G401 (cell line): Measurements from ENCODE around the gene YJU2. TPM values are rescaled to one million over a fixed set of nuclear protein-coding genes. Genes with fewer than 3 reads are reported as not detected.

Experiments
- DNase-seq: peaks from one replicate; pipeline ENCODE4 v3.0.0-alpha.2; 2015; ENCODE audit warnings: low spot score
- in situ Hi-C: cut with HindIII; loops from 2 replicates; pipeline ENCODE4 v1.10.0; 2016; ENCODE audit warnings: low sequenced_read_pairs, mixed read lengths
- total RNA-seq: library from RNA; depleted of rRNA; stranded (reverse); fragments of >200 nt; shearing (Covaris generic); gene quantifications from 2 replicates; pipeline ENCODE4 v1.2.3, GENCODE V29; 2014

Gene YJU2
- total RNA-seq, 1 experiment from 2014 or later = 40.4 TPM

DNA sequence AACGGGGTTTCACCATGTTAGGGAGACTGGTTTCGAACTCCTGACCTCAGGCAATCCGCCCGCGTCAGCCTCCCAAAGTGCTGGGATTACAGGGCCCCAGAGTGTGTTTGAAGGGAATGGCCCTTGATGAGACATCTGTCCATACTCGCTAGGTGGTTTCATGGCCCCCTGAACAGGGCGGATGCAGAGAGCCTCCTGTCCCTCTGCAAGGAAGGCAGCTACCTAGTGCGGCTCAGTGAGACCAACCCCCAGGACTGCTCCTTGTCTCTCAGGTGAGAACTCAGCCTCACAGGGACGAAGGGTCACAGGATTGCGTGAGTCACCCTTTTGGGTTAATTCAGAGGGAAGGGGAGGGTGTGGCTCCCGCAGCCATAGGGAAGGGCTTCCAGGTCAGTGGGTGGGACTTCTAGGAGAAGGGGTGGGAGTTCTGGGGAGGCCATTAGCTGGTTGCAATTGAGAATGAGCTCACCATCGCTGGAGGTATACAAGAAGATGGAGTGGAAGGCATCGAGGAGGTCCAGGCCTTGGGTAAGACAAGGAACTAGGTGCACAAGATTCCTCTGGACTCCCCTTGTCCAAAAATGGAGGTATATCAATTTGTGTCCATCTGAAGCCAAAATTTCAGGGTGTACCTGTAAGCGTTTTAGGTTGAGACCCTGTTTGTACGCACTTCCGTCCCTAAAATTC, 41.4 kb downstream of the YJU2 start:
- no peak for DNase-seq
- in situ Hi-C loops = no loop called here

DNA sequence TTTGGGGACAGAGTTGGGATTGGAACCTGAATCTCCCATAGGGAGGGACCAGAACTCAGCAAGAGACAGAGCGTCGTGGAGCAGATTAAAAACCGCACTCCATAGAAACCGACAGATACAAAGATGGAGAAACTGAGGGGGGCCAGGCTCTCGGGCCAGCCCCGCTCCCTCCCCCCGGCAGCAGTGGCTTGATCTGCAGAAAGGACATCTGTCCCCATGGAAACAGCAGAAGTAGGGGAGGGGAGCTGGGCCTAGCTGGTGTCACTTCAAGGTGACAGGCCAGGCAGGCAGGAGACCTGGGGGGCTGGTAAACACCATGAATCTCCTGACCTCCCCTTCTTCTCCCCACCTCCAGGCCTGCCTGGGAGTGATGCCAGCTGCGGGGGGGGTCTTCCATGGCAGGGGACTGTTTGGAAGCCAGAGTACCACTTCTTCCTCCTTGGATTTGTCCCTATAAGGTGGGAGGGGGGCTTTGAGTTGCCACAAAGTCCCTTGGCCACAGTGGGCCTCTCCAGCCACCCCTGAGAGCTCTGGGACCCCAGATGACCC, 44.4 kb downstream of the YJU2 start:
- no peak for DNase-seq
- in situ Hi-C loops = no loop called here

DNA sequence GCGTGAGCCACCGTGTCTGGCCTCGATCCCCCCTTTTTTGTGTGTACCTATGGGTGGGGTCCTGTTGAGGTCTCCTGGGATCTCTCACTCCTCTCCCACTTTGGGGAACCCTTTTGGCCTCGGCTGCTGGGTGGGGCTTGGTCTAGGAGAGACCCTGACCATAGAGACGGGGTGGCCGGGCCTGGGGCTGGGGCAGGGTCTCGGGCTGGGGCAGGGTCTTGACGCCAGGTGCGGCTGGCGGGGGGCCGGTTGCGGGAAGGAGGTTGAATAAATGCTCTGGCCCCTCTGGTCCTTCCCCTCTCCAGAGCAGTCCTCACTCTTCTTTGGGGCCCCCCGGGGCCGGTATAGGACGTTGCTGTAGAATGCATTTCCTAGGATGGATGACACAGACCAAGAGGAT, 45.6 kb downstream of the YJU2 start:
- in situ Hi-C loops = no loop called here
- no peak for DNase-seq

GRCh38 chr19:4294389-4294788, 47.5 kb downstream of the YJU2 start:
- in situ Hi-C loops = no loop called here
- no peak for DNase-seq

GRCh38 chr19:4295972-4296771, 49.3 kb downstream of the YJU2 start:
- in situ Hi-C loops = no loop called here
- no peak for DNase-seq

DNA sequence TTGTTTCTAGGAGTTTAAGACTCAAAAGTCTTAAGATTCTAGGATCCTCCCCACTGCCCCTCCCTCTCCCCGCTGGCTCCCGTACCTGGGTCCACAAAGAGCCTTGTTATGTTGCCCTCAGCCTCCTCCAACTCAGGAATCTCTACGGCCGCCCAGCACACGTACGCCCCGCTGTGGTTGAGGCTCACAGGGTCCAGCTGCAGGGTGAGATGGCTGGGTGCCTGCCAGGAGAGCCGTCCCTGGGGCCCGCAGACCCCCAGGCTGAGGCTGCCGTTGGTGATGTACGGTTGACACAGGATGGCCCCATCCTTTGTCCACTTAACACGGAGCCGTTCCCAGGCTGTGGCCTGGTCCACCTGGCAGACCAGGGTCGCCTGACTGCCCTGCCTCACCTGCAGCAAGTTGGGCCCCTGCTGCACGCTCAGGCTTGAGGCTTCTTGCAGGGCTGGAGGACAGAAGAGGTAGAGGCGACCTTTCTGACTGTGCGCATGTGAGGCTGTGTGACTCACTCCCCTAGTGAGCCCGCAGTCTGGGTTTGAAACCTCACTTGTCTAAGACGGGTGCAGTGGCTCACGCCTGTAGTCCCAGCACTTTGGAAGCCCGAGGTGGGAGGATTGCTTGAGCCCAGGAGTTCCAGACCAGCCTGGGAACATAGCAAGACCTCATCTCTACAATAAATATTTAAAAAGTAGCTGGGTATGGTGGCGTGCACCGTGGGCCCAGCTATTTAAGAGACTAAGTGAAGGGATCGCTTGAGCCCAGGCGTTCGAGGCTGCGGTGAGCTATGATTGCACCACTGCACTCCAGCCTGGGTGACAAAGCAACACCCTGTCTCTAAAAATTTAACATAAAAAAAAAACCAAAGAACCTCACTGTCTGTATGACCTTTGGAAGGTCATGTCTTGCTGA, 51.3 kb downstream of the YJU2 start:
- no peak for DNase-seq
- in situ Hi-C loops = no loop called here

- in situ Hi-C loops = no loop called here
- no peak for DNase-seq
Observed at GRCh38 chr19:4298810-4299550, 52.1 kb downstream of the YJU2 start.

DNA sequence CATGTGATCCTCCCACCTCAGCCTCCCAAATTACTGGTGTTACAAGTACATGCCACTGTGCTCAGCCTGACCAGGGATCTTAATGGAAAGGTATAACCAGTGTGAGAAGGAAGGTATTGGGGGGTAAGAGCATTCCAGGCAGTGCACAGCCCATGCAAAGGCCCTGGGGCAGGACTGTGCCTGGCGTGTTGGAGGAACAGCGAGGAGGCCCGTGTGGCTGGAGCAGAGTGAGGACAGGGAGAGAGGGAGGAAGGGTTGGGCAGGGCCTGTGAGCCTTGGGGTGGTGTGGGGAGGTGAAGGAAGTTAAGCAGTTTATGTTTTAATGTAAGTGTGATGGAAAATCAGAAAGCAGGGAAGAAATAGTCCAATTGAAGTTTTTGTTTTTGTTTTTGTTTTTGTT, 53.7 kb downstream of the YJU2 start:
- in situ Hi-C loops = no loop called here

GRCh38 chr19:4301590-4302242, 54.8 kb downstream of the YJU2 start:
- in situ Hi-C loops = no loop called here
- DNase-seq = no peak

More for the DNA sequence above, 53.7 kb downstream of the YJU2 start:
- DNase-seq = no peak

DNA sequence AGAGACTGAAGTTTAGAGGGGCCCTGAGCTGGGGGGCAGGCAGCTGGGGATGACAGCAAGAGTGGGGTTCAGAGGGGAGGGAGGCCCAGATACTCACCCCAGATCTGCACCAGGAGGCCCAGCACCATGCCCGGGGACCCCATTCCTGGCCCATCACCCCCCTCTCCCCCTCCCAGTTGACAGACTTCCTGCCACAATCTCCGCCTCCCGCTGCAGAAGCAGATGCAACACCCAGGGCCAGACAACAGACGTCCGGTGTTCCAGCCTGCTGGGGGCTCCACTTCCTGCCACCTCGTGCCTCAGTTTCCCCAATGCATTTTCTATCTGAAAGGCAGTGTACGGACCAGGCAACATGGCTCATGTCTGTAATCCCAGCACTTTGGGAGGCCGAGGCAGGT, 55.4 kb downstream of the YJU2 start, which contains the start of gene TMIGD2:
Gene TMIGD2, minus strand, starts transcription at position 147 of the 398 bp plus-strand sequence. Its CDS starts 4 bp downstream, at position 143.
- in situ Hi-C loops = no loop called here
- DNase-seq = no peak

- DNase-seq = no peak
- in situ Hi-C loops = no loop called here
Observed at GRCh38 chr19:4303819-4304537, 57.1 kb downstream of the YJU2 start.

GRCh38 chr19:4304538-4305256, 57.8 kb downstream of the YJU2 start, which contains the start of gene FSD1:
FSD1 (plus strand) TSS chr19:4304598; CDS start chr19:4304747, 149 bp downstream.
- DNase-seq = peak; percentile 59
- in situ Hi-C loops = no loop called here

DNA sequence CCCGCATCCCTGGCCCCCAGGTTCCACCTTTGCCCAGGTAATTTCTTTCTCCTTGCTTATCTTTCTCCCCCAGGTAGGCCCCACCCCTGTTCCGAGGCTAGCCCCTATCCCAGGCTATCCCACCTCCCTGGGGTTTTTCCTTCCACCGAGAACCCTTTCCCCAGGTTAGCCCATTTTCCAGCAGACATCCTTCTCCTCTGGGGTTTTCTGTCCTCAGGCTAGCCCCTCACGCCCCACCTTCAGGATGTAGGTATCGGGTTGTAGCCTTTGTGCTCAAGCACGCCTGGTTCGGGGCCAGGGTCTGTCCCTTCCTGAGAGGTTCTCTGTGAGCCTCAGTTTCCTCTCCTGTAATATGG, 58.4 kb downstream of the YJU2 start:
- no peak for DNase-seq
- in situ Hi-C loops = no loop called here

- in situ Hi-C loops = no loop called here
Observed at GRCh38 chr19:4305659-4306058, 58.8 kb downstream of the YJU2 start.

DNA sequence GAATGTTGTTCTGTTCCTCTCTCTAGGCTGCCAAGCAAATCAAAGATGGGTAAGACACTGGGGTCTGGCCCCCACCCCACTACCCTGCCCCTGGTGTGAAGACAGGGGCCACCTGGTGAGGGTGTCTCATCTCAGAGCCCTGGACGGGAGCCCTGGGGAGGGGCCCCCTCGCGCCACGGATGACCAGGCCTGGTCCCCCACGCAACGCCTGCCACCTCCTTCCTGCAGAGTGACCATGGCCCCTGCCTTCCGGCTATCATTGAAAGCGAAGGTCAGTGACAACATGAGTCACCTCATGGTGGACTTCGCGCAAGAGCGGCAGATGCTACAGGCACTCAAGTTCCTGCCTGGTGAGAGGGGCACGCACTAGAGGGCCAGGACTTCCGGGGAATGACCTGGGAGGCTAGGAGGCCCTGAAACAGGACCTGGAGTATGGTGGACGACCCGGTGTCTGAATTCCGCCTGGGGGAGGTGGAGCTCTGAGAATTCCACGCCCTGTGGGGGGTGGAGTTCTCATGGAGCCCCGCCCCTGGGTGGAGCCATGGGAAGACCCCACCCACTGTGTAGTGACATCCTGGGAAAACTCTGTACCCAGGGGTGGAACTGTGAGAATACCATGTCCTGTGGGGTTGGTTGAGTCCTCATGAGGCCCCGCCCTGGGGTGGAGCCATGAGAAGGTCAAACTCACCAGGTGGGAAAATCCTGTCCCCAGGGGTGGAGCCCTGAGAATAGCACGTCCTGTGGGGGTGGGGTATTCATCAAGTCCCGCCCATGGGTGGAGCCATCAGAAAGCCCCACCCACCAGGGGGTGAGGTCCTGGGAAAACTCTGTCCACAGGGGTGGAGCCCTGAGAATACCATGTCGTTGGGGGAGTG, 63.6 kb downstream of the YJU2 start:
- DNase-seq = no peak
- in situ Hi-C loops = no loop called here

More at GRCh38 chr19:4305659-4306058, 58.8 kb downstream of the YJU2 start:
- no peak for DNase-seq

- in situ Hi-C loops = no loop called here
- no peak for DNase-seq
Observed at GRCh38 chr19:4313847-4314490, 67.1 kb downstream of the YJU2 start.
